HL-60 (cell line): ENCODE measurements around the gene BFSP2.

Experiments used
- DNase-seq, 2 experiments: peaks; one replicate each; pipeline ENCODE4 v3.0.0-alpha.2; 2010 to 2020; ENCODE audit warnings: low read depth in 1 of 2, low spot score in 1 of 2
- H3K27ac ChIP-seq: fragments of 250-450 bp; sonication (Bioruptor Pico); replicated peaks from 2 replicates; pipeline ENCODE4 v1.5.1; 2020; ENCODE audit warnings: mild to moderate bottlenecking, moderate library complexity
- H3K27me3 ChIP-seq: fragments of 250-450 bp; sonication (Bioruptor Pico); 2 replicates; pipeline ENCODE4 v1.5.1; 2021; ENCODE audit warnings: mild to moderate bottlenecking, moderate library complexity; ENCODE audit not compliant: insufficient read depth, poor library complexity, severe bottlenecking
- H3K4me3 ChIP-seq: replicated peaks from 2 replicates; pipeline ENCODE4 v1.5.1; 2011; ENCODE audit warnings: mild to moderate bottlenecking, control low read depth, low read length; ENCODE audit not compliant: insufficient read depth
- CTCF ChIP-seq: IDR thresholded peaks from one replicate; pipeline ENCODE4 v1.5.1; 2011; ENCODE audit warnings: low read length, control low read depth, inconsistent platforms; ENCODE audit not compliant: insufficient read depth
- GABPA ChIP-seq: IDR thresholded peaks from 2 replicates; pipeline ENCODE4 v1.6.1; 2012; ENCODE audit warnings: low read depth
- POLR2AphosphoS5 ChIP-seq: IDR thresholded peaks from 2 replicates; pipeline ENCODE4 v1.6.1; 2012; ENCODE audit warnings: low read depth
- REST ChIP-seq: IDR thresholded peaks from 2 replicates; pipeline ENCODE4 v1.6.1; 2012; ENCODE audit warnings: low read depth; ENCODE audit not compliant: insufficient replicate concordance
- SPI1 ChIP-seq: IDR thresholded peaks from 2 replicates; pipeline ENCODE4 v1.6.1; 2012; ENCODE audit warnings: low read depth, mild to moderate bottlenecking, borderline replicate concordance

Gene BFSP2

GRCh38 chr3:133380481-133381225 is 19.2 kb upstream of the BFSP2 start:
- no peak for DNase-seq
- TF ChIP-seq SPI1 (no peak), POLR2AphosphoS5 (no peak)
- H3K27me3 ChIP-seq, result peaks cover 3% of the 10 kb centered on the region

DNA sequence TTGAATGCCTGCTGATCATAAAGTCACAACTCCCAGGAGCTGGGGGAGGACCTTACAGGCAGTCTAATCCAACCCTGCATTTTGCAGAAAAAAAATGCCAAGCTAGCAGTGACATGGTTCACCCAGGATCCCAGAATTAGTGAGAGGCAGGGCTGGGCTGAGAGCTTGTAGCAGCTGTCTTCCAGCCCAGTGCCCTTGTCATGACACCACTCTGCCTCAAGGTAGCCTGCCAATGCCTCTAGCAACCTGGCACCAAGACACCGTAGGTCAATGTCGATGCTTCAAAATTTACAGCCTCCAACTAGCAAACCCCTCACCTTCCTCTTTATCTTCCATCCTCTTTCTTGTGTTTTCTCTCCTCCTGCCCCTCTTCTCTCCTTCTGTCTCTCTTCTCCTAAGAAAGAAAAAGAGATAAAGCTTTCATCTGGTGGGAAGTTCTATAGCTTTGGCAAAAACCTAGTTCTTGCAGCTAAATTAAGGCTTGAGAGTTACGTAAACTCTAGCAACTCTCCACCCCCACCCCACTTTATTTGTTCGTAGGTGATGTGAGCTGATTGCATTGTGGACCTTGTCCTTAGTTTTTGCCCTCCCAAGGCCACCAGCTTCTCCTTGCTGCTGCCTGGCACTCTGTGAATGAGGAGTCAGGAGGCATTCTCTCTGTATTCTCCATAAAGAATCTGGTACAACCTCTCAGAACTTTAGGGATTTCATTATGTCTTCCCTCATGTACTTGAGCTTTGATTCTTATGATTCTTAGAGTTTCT is 18.3 kb upstream of the BFSP2 start:
- peaks cover 3% of the 10 kb centered on the region for H3K27me3 ChIP-seq
- no peak overlapping the region for H3K4me3 ChIP-seq
- H3K27ac ChIP-seq, result no peak overlapping the region
- DNase-seq, result no peak
- TF ChIP-seq REST (no peak), POLR2AphosphoS5 (no peak), CTCF (no peak), GABPA (no peak), SPI1 (no peak)

More at GRCh38 chr3:133380481-133381225, 19.2 kb upstream of the BFSP2 start:
- Histone ChIP-seq H3K4me3 (no peak overlapping the region), H3K27ac (no peak overlapping the region)

- TF ChIP-seq POLR2AphosphoS5 (no peak), CTCF (no peak), GABPA (no peak), SPI1 (no peak), REST (no peak)
- no peak overlapping the region for H3K4me3 ChIP-seq
- H3K27me3 ChIP-seq, result peaks cover 5% of the 10 kb centered on the region
- no peak overlapping the region for H3K27ac ChIP-seq
- no peak for DNase-seq
These were observed 16.7 kb upstream of the BFSP2 start for GRCh38 chr3:133383175-133383574.

GRCh38 chr3:133383741-133384140 is 16.1 kb upstream of the BFSP2 start:
- Histone ChIP-seq H3K27me3 (peaks cover 5% of the 10 kb centered on the region), H3K27ac (no peak overlapping the region), H3K4me3 (no peak overlapping the region)
- TF ChIP-seq CTCF (no peak), POLR2AphosphoS5 (no peak), SPI1 (no peak), GABPA (no peak), REST (no peak)
- no peak for DNase-seq
